Measurements from ENCODE around the gene BHMT2. TPM values are rescaled to one million over a fixed set of nuclear protein-coding genes. Genes with fewer than 3 reads are reported as not detected.

Gene BHMT2
- polyA plus RNA-seq, 2 of the 4 experiments (the other 2 are of a cell fraction), result not detected

GRCh38 chr5:79135790-79136553, 66.4 kb downstream of the BHMT2 start:
- DNase-seq (ENCODE audit: low read depth in 1 of 2, low spot score in 1 of 2), result no peak
- H3K4me1 ChIP-seq, result peaks cover 4% of the 10 kb centered on the region; the same call in 2 of the 3 replicates
- no peak overlapping the region for H3K4me2 ChIP-seq
- H3K27ac ChIP-seq, result no peak overlapping the region
- ATAC-seq, result no peak
- POLR2A ChIA-PET, result no interaction called here
- FAIRE-seq, result no peak
- 68% methylated on average over 5 of the region's 5 CpGs for WGBS (ENCODE audit: missing lambda C conversion rate)
- peaks cover 8% of the 10 kb centered on the region; the same call in 1 of the 3 replicates for H3K9me3 ChIP-seq
- TF ChIP-seq HDAC2 (IDR thresholded peaks at IDR 0.05), result no peak
- TF ChIP-seq ZNF302 (CRISPR knock-in tag; IDR thresholded peaks at IDR 0.05), result no peak
- TF ChIP-seq EP300 (IDR thresholded peaks at IDR 0.05), result no peak
- TF ChIP-seq KDM1A (IDR thresholded peaks at IDR 0.05; ENCODE audit: low read depth), result no peak
- TF ChIP-seq ZC3H11A (IDR thresholded peaks at IDR 0.05), result no peak
- no peak for TF ChIP-seq RARB (CRISPR knock-in tag; IDR thresholded peaks at IDR 0.05)
- no peak for TF ChIP-seq NR3C1 (IDR thresholded peaks at IDR 0.05)
- no peak for TF ChIP-seq RNF2 (IDR thresholded peaks at IDR 0.05; ENCODE audit: borderline replicate concordance, low read depth)
- no peak for TF ChIP-seq TP53 (CRISPR knock-in tag; IDR thresholded peaks at IDR 0.05)
- no peak for TF ChIP-seq HOXB13 (CRISPR knock-in tag; IDR thresholded peaks at IDR 0.05; ENCODE audit: low read depth)
- CTCF ChIA-PET, result interaction anchor here (1.6 to 12.7 kb wide), 3 partner anchors 11 to 327 kb away, joined by 3 to 354 read pairs (median 96); no protein-coding TSS in a partner anchor
- H3K4me3 ChIP-seq, result no peak overlapping the region

DNA sequence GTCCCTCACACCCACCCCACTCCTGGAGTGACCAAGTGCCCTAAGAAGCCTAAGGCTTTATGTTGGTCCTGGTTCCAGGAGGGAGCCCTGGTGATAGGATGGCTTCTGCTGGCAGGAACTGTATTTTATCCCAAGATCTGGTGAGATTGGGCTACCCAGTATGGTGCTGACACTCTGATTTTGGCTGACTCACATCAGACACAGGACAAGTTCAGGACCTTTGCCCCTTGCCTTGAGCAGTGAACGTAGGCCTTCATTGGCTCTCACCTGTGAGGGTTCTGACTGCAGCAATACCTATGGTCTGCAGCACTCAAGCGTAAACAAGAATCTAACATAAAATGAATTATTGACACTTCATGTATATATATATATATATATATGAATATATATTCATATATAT, 67.1 kb downstream of the BHMT2 start:
- no peak for TF ChIP-seq E2F6 (IDR thresholded peaks at IDR 0.05; ENCODE audit: borderline replicate concordance, low read depth)
- no peak for TF ChIP-seq FOXS1 (CRISPR knock-in tag; IDR thresholded peaks at IDR 0.05)
- TF ChIP-seq ZFP36 (IDR thresholded peaks at IDR 0.05; ENCODE audit: borderline replicate concordance, partially characterized antibody), result no peak
- no peak for TF ChIP-seq RCOR1 (IDR thresholded peaks at IDR 0.05; ENCODE audit: low read depth, low read length)
- TF ChIP-seq, protein P1, sequence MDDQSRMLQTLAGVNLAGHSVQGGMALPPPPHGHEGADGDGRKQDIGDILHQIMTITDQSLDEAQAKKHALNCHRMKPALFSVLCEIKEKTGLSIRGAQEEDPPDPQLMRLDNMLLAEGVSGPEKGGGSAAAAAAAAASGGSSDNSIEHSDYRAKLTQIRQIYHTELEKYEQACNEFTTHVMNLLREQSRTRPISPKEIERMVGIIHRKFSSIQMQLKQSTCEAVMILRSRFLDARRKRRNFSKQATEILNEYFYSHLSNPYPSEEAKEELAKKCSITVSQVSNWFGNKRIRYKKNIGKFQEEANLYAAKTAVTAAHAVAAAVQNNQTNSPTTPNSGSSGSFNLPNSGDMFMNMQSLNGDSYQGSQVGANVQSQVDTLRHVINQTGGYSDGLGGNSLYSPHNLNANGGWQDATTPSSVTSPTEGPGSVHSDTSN (IDR thresholded peaks at IDR 0.05), result no peak
- no peak for TF ChIP-seq EHF (CRISPR knock-in tag; IDR thresholded peaks at IDR 0.05)
- no peak for TF ChIP-seq HOXA7 (CRISPR knock-in tag; IDR thresholded peaks at IDR 0.05)
- ChIA-PET CTCF (interaction anchor here (12.7 kb wide), 1 partner anchor 114 kb away, joined by 354 read pairs; no protein-coding TSS in a partner anchor), POLR2A (no interaction called here)
- FAIRE-seq, result no peak
- no peak overlapping the region for H3K27ac ChIP-seq
- H3K4me1 ChIP-seq, result peaks cover 4% of the 10 kb centered on the region; the same call in 2 of the 3 replicates
- H3K4me2 ChIP-seq, result no peak overlapping the region
- H3K4me3 ChIP-seq, result no peak overlapping the region
- WGBS (ENCODE audit: missing lambda C conversion rate), result 75% methylated on average over 2 of the region's 2 CpGs
- peaks cover 8% of the 10 kb centered on the region; the same call in 1 of the 3 replicates for H3K9me3 ChIP-seq
- DNase-seq (ENCODE audit: low read depth in 1 of 2, low spot score in 1 of 2), result no peak
- no peak for ATAC-seq

Other genes with a start within 250 kb of the BHMT2 start
- 13.4 and 17.4 TPM in 2 replicates for gene ARSB, start 84.5 kb upstream of the BHMT2 start, polyA plus RNA-seq (2011; rRNA removed)
- 7.6 to 8.6 TPM (median 8.4 TPM) in 3 replicates for gene ARSB, start 84.5 kb upstream of the BHMT2 start, polyA plus RNA-seq (2017; fragmentation: RNase III; extraction: RNeasy Plus Mini Kit Qiagen cat#74134 plus additional on column Dnase treatment)
- gene DMGDH, start 93 bp upstream of the BHMT2 start, polyA plus RNA-seq (2011; rRNA removed), result 1.5 and 2.2 TPM in 2 replicates
- gene DMGDH, start 93 bp upstream of the BHMT2 start, polyA plus RNA-seq (2017; fragmentation: RNase III; extraction: RNeasy Plus Mini Kit Qiagen cat#74134 plus additional on column Dnase treatment), result not detected in 3 replicates
- gene BHMT, start 42.0 kb downstream of the BHMT2 start, polyA plus RNA-seq (2011; rRNA removed), result not detected in 2 replicates
- gene BHMT, start 42.0 kb downstream of the BHMT2 start, polyA plus RNA-seq (2017; fragmentation: RNase III; extraction: RNeasy Plus Mini Kit Qiagen cat#74134 plus additional on column Dnase treatment), result not detected in 3 replicates
- 5.0 and 5.6 TPM in 2 replicates for gene JMY, start 166.4 kb downstream of the BHMT2 start, polyA plus RNA-seq (2011; rRNA removed)
- gene JMY, start 166.4 kb downstream of the BHMT2 start, polyA plus RNA-seq (2017; fragmentation: RNase III; extraction: RNeasy Plus Mini Kit Qiagen cat#74134 plus additional on column Dnase treatment), result 2.5 to 4.2 TPM (median 2.9 TPM) in 3 replicates